ENCODE data around the gene EPHA4.

The EPHA4 gene

DNA sequence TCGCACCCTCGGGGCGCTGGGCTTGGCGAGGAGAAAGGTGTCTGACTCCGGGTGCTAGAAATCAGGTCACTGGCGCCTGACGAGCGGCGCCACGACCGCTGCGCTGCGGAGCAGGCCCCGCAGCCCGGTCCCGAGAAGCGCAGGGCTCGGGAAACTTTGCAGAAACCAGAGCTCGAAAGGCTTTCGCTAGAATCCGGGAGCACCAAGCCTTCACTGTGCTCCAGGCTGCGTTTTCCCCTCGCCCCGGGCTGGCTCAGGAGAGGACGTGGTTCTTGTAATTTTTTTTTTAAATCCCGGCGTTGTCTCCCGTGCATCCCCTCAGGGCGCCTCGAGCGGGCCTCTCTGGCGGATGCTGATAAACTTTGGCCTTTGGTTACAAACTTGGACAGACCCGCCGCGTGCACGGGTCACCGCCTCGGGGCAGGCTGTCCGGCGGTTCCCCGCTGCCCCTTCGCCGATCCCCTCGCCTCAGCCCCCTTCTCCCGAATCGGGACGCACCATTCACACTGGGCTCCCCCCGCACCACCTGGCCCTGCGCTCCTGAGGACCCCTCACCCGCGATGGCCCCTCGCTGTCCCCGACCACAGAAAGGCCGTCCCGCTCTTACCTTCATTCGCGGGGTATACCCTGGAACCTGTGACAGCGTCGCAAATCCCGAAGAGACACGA lies 419 bp downstream of the EPHA4 start:
- no peak for DNase-seq (ENCODE audit: low read depth in 2 of 2)

GRCh38 chr2:221571025-221571550 lies 1.0 kb downstream of the EPHA4 start:
- DNase-seq (ENCODE audit: low read depth in 2 of 2) = no peak

DNA sequence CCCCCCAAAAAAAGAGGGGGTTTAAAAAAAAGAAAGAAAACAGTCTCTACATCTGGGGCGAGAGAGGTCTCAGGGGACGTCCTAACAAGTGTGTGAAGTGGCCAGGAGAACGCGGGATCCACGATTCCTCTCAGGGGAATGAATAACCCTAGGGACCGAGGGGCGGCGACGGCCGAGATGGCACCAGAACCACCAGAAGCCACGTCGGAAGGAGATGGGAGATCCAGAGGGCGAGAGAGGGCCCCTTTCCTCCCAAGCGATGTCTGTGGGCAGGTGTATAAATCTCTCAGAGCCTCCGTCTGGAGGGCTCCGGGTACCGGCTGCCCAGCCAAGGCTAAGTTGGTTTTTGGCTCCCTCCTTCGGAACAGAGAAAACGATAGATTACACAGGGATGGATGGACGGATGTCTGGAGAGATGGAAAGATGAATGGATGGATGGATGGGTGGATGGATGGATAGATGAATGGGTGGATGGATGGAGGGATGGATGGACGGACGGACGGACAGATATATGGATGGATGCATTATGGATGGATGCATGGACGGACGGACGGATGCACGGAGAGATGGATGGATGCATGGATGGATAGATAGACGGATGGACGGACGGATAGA lies 1.7 kb downstream of the EPHA4 start:
- DNase-seq (ENCODE audit: low read depth in 2 of 2) = no peak

- DNase-seq (ENCODE audit: low read depth in 2 of 2) = no peak
These were observed 2.2 kb downstream of the EPHA4 start for GRCh38 chr2:221569871-221570270.

DNA sequence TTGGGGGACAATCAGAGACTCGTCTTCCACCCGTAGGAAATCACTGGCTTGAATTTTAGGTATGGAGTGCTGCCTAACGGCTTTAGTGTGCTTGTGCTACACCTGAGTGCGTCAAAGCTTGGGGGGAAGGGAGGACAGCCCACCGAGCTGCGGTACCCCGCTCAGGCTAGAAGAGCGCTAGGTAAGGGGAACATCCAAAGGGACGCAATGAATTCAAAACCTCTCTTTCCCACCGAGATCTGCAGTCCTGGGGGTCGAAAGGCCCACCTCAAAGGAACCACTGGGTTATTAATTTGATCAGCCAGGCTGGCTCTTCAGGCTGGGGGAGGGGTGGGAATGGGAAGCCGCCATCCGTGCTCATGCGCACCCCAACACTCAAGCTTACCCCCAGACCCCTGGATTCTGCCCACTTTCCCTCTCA lies 2.7 kb downstream of the EPHA4 start:
- no peak for DNase-seq (ENCODE audit: low read depth in 2 of 2)

DNA sequence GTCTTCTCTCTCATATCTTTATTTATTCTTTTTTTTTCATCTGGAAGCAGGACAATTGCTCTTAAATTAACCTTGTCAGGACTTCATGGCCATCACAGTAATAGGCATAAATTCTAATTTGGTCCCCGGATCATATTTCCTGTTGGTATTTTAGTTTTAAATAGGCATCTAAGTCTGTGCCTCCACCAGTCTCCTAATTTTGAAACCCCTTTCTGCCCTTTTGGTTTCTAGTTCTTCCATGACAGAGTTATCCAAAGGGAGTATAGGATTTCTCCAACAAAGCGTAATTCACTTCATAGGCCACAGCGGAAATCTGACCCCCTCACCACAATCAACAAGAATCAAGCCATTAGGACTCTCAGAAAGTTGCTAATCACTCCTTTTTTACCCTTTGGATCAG lies 3.8 kb downstream of the EPHA4 start:
- no peak for DNase-seq (ENCODE audit: low read depth in 2 of 2)

- DNase-seq (ENCODE audit: low read depth in 2 of 2) = no peak
These were observed 4.3 kb downstream of the EPHA4 start for GRCh38 chr2:221567809-221568208.

DNA sequence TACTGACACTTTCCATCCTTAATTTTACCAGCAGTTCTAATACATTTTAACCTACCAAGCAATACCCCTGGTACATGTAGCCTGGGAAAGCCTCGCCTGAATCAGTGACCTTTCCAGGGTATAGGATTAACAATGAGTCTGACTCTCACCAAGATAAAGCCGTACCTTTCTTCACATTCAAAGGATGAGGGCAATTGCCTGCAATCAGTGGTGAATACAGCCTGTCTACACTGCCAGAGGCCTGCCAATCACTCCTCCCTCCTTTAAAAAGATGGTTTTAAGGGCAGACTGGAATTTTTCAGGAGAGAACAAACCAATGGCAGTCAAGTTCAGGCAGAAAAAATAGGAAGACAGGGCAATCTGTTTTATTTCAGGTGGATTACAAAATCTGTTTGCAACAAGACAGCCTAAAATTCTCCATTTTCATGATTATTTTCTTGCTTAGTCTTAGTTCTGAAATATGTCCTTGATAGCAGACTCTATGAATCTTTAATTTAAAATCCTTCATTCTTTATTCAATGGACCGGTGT lies 4.8 kb downstream of the EPHA4 start:
- no peak for DNase-seq (ENCODE audit: low read depth in 2 of 2)

DNA sequence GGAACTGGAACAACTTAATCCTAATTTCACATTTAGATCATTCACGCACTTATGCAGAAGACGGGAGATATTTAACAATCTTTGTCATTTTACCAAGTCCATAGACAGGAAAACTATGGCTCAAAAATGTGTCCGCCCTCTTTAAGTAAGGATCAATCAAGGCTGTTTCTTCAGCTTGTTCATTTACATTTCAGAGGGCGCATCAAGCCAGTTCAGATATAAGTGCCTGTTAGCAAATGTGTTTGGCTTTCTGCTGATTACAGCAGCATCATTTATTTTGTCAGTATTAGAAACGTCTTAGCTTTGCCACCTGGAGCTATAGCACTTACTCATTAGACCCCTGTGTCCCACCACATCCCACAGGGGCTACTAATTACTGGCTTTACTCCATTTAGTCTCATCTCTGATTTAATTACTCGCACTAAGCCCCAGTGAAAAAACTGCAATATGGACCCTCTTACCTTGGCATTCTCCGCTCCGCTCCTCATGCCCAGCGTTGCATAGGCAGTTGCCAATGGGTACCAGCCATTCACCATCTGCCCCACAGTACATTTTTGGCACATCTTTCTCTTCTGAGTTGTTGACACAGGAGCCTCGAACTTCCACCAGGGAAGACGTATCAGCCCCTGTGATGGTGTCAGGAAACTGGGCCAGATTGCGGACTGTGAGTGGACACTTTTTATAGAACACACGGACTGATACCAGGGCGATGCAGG lies 8.7 kb downstream of the EPHA4 start:
- no peak for DNase-seq (ENCODE audit: low read depth in 2 of 2)

DNA sequence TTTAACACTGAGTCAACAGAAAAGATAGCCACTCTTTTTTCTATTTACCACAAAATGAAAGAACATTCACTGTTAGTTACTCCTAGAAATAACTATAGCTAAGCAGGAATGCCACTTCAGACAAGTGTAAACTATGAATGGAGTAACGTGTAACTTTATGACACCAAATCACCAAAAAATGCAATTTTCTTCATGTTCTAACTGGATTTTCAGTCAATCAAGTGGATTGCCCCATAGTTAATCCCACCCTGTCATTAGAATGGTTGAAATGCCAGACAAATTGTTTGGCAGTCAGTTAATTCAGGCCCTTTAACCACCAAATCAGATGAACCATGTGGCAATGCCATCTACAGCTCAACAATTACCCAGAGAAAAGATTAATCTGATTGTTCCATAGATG lies 9.9 kb downstream of the EPHA4 start:
- no peak for DNase-seq (ENCODE audit: low read depth in 2 of 2)

DNA sequence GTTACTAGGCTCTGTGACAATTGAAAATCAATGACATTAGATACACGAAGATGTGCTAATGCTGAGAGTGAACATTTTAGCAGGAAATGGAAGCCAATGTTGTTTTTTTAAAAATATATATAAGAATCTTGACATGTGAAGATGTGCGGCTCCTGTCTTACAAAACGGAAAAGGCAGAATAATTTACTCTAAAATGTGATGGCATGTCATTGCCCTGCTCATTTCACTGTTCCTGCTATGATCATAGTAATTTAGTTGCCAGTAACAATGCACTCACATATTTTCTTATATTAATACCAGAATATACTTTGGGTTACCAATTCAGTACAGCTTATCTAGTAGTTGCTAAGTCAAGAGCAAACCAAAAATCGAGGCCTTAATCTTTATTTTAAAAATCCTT lies 10.3 kb downstream of the EPHA4 start:
- no peak for DNase-seq (ENCODE audit: low read depth in 2 of 2)

DNA sequence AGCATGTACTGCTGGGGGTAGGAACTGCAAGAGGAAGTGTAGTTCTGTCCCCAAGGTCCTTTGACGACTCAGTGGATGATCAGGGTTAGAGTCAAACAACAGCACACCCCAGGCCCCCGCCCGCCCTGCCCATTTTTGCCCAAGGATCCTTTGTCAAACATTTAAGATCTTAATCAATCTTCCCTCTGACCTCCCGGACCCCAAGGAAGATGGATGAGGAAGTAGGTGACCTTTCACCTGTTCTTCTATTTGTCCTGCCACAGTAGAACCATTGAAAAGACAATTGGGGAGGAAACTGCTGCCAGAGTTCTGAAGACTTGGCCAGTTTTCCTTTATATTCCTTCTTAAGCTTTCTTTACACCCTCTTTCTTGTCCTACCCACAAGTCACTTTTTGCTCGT lies 12.1 kb downstream of the EPHA4 start:
- no peak for DNase-seq (ENCODE audit: low read depth in 2 of 2)

GRCh38 chr2:221558107-221558506 lies 14.0 kb downstream of the EPHA4 start:
- no peak for DNase-seq (ENCODE audit: low read depth in 2 of 2)

GRCh38 chr2:221555494-221555846 lies 16.6 kb downstream of the EPHA4 start:
- DNase-seq (ENCODE audit: low read depth in 2 of 2) = no peak

DNA sequence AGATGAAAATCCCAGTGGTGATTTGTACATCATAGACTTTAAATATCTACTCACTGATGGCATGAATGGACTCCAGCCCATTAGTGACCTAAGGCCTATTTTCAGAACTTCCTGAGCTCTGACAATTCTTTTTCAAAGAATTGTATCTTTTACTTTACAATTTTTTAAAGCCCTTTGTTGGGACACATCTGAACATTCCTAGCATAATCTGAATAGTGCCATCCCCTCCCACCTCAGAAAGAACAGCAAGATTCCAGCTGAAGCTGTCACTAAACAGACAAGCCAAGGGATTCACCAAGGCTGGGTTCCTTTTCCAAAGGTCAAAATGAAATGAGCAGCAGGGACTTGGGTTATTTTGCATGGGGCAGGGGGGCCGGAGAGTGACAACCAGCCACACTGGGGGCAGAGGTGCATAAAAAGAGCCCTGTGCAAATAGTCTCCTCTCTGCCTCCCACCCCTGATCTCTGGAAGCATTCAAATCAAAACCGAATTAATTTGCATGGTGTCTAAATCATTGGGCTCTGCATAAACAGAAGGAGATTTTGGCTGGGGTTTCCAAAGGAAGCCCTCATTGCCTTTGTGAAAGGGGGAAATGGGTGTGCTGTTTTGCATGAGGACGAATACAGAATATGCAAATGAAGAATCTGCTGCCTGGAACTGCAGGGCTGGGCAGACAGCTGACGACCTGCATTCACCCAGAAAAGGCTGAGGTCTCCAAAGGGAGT lies 17.2 kb downstream of the EPHA4 start:
- no peak for DNase-seq (ENCODE audit: low read depth in 2 of 2)

DNA sequence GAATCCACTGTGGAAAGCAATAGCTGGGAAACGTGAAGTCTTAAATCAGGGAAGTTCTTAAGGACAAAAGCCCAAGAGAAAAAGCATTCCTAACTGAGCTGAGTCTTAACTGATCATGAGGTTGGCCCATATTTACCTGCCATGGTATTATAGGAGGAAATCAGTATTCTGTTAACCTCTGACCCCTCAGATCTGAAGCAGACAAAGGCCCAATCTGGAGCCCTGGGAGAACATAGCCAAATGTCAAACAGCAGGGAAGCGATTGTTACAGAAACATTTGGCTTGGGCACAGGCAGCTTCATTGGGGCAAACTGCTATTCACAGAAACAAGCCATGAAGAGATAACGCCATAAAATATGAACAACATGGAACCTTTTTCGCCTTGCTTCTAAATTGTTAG lies 18.8 kb downstream of the EPHA4 start:
- no peak for DNase-seq (ENCODE audit: low read depth in 2 of 2)

GRCh38 chr2:221552291-221552690 lies 19.8 kb downstream of the EPHA4 start:
- no peak for DNase-seq (ENCODE audit: low read depth in 2 of 2)

- DNase-seq (ENCODE audit: low read depth in 2 of 2) = no peak
These were observed 20.2 kb downstream of the EPHA4 start for GRCh38 chr2:221551864-221552263.

DNA sequence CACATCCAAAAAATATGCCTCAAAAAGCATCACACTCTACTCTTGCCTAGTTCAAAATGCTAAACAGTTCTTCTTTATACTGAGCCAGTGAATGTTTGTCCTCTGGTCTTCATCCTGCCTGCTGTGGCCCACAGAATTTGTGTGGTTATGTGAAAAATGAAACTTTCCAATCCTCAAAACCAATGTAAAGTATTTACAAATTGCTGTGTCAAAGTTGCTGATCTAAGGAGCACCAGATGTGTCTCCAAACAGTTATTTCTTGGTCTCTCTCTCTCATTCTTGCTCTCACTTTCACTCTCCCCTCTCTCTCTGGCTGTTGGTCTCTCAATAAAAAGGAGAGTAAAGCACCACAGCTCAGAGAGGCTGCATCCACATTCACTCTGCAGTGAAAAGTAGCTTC lies 23.0 kb downstream of the EPHA4 start:
- DNase-seq (ENCODE audit: low read depth in 2 of 2) = no peak

- no peak for DNase-seq (ENCODE audit: low read depth in 2 of 2)
These were observed 25.4 kb downstream of the EPHA4 start for GRCh38 chr2:221546505-221547225.

DNA sequence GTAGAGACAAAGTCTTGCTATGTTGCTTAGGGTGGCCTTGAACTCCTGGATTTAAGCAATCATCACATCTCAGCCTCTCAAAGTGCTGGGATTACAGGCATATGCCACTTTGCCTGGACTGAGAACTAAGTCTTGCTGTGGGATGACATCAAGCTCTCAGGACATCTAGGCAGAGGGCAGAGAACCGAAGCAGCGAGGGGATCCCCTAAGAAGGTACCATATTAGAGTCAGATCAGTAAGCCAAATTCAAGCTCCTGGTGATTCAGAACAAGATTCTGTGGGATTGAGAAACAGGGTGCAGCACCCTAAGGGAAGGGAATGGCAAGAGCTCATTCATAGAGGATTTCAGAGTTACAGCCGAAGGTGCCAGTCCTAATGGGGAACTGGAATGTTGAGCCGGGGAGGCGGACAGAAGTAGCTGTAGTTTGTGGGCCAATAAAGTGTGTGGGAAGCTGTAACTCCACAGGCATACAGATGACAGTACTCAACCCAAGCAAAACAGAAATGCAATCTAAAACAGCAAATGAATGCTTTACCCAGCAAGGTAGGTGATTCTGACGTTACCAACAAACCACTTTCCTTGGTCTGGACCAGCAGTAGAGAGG lies 30.9 kb downstream of the EPHA4 start:
- DNase-seq (ENCODE audit: low read depth in 2 of 2) = no peak

Measured in fibroblast of skin of left quadriceps (primary cell).